CD4-positive, alpha-beta T cell treated with Interleukin-2 at 100 ng/mL for 4 hours (primary cell): ENCODE results near the gene PLIN4.
A peak's percentile ranks its signal among the peaks of the same experiment; 100 is the strongest.
"Not testable (repeated sequence)": the region's sequence is repeated elsewhere in the genome, so short reads cannot be mapped to it uniquely, and the experiment has no call there.

ENCODE experiments used
- DNase-seq: peaks from one replicate; pipeline ENCODE4 v3.0.0-alpha.2; 2020; ENCODE audit warnings: low spot score

Gene PLIN4

GRCh38 chr19:4518345-4519171 lies at the start of gene PLIN4:
TSS of gene PLIN4 (minus strand) at chr19:4518486. CDS start at chr19:4518272, 214 bp downstream.
- no peak for DNase-seq

GRCh38 chr19:4567584-4568071 lies 49.3 kb upstream of the PLIN4 start:
- peak; percentile 53 for DNase-seq

GRCh38 chr19:4566402-4567051 lies 48.2 kb upstream of the PLIN4 start:
- DNase-seq: no peak

- not testable (repeated sequence) for DNase-seq
Measured at GRCh38 chr19:4563562-4563961, 45.3 kb upstream of the PLIN4 start.

GRCh38 chr19:4562085-4562484 lies 43.8 kb upstream of the PLIN4 start:
- not testable (repeated sequence) for DNase-seq

GRCh38 chr19:4559569-4559968 lies 41.3 kb upstream of the PLIN4 start, which contains the start of gene SEMA6B:
TSS of gene SEMA6B (minus strand) at chr19:4559684. CDS start at chr19:4558457, 1,227 bp downstream.
- DNase-seq: no peak

GRCh38 chr19:4557971-4558941 lies 40.0 kb upstream of the PLIN4 start:
- peak; percentile 11 for DNase-seq

GRCh38 chr19:4557144-4557970 lies 39.1 kb upstream of the PLIN4 start:
- DNase-seq: no peak

GRCh38 chr19:4556597-4557127 lies 38.4 kb upstream of the PLIN4 start:
- no peak for DNase-seq

- no peak for DNase-seq
Measured at GRCh38 chr19:4555657-4556561, 37.6 kb upstream of the PLIN4 start.

GRCh38 chr19:4554717-4555116 lies 36.4 kb upstream of the PLIN4 start:
- DNase-seq: no peak

- no peak for DNase-seq
Measured at GRCh38 chr19:4553775-4554174, 35.5 kb upstream of the PLIN4 start.

- DNase-seq: no peak
Measured at GRCh38 chr19:4553092-4553695, 34.9 kb upstream of the PLIN4 start.

GRCh38 chr19:4552525-4552819 lies 34.2 kb upstream of the PLIN4 start:
- DNase-seq: no peak

- DNase-seq: no peak
Measured at GRCh38 chr19:4550479-4551050, 32.3 kb upstream of the PLIN4 start.

- no peak for DNase-seq
Measured at GRCh38 chr19:4550018-4550417, 31.7 kb upstream of the PLIN4 start.

GRCh38 chr19:4548238-4548584 lies 29.9 kb upstream of the PLIN4 start:
- DNase-seq: no peak

GRCh38 chr19:4547303-4548237 lies 29.3 kb upstream of the PLIN4 start:
- no peak for DNase-seq
